OCI-LY3 (cell line): Measurements from ENCODE around the gene ZNF213.

ENCODE experiments used
- H2AFZ ChIP-seq: fragments of 200-600, 300-600 bp; shearing (Covaris generic); 2 replicates; pipeline ENCODE4 v1.6.0; 2014; ENCODE audit warnings: antibody characterized with exemption, low read depth, low read length
- H3K27ac ChIP-seq: fragments of 200-600, 300-600 bp; sonication (generic); 2 replicates; pipeline ENCODE4 v1.5.1; 2014; ENCODE audit warnings: mild to moderate bottlenecking, low read length, moderate library complexity, mixed read lengths
- H3K27me3 ChIP-seq: fragments of 200-600, 300-600 bp; sonication (generic); 2 replicates; pipeline ENCODE4 v1.6.1; 2014; ENCODE audit warnings: low read depth, low read length, mixed read lengths
- H3K36me3 ChIP-seq: fragments of 200-600, 300-600 bp; sonication (generic); replicated peaks from 2 replicates; pipeline ENCODE3; 2014; ENCODE audit warnings: low read depth, low read length, mixed read lengths
- H3K4me1 ChIP-seq: fragments of 300-600, 200-600 bp; sonication (generic); 2 replicates; pipeline ENCODE4 v1.6.1; 2014; ENCODE audit warnings: low read length, mixed read lengths
- H3K4me2 ChIP-seq: fragments of 200-600, 300-600 bp; sonication (generic); 2 replicates; pipeline ENCODE4 v1.6.1; 2014; ENCODE audit warnings: low read length, mixed read lengths
- H3K4me3 ChIP-seq: fragments of 300-600, 200-600 bp; sonication (generic); 2 replicates; pipeline ENCODE4 v1.5.1; 2014; ENCODE audit warnings: antibody characterized with exemption, mild to moderate bottlenecking, low read length, moderate library complexity
- H3K79me2 ChIP-seq: fragments of 300-600, 200-600 bp; shearing (Covaris generic); 2 replicates; pipeline ENCODE4 v1.6.1; 2014; ENCODE audit warnings: mild to moderate bottlenecking, low read length, mixed read lengths
- H3K9ac ChIP-seq: fragments of 300-600, 200-600 bp; shearing (Covaris generic); 2 replicates; pipeline ENCODE4 v1.6.0; 2014; ENCODE audit warnings: mild to moderate bottlenecking, low read length, moderate library complexity
- H3K9me3 ChIP-seq: fragments of 200-600, 300-600 bp; shearing (Covaris generic); 2 replicates; pipeline ENCODE4 v1.6.1; 2014; ENCODE audit warnings: low read length, mixed read lengths; ENCODE audit not compliant: insufficient read depth
- H4K20me1 ChIP-seq: fragments of 200-600, 300-600 bp; sonication (generic); 2 replicates; pipeline ENCODE4 v1.6.1; 2016; ENCODE audit warnings: low read length, mixed read lengths; ENCODE audit not compliant: insufficient read depth
- EZH2phosphoT487 ChIP-seq: fragments of 200-600 bp; shearing (Covaris generic); IDR thresholded peaks from 2 replicates; pipeline ENCODE4 v1.6.1; 2018; ENCODE audit warnings: antibody characterized with exemption, mixed run types, low read depth
- TF ChIP-seq, protein P1 (sequence below): fragments of 200-600, 300-600 bp; sonication (generic); IDR thresholded peaks from 2 replicates; pipeline ENCODE4 v1.5.1; 2014; ENCODE audit warnings: antibody characterized with exemption, low read length, low read depth

Gene ZNF213

DNA sequence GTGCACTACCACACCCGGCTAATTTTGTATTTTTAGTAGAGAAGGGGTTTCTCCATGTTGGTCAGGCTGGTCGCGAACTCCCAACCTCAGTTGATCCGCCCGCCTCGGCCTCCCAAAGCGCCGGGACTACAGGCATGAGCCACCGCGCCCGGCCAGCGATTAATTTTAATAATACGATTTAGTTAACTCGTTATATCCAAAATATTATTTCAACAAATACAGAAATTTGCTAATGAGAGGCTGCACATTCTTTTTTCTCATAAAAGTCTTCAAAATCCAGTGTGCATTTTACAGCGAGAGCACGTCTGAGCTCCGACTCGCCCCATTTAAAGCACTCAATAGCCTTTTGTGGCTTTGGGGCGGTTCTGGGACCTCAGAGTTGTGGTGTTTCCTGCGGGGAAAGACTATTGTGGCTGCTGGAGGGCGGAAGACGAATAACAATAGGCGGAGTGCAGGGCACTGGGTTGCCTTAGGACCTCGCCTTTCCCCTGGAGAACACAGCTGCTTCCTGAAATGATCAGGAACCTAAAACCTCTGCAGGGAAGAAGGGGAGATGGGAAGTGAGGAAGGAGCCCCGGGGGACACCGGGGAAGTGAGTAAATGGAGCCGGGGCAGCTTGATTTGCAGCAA, 32.9 kb upstream of the ZNF213 start:
- H2AFZ ChIP-seq = peak overlapping the region; percentile 77
- no peaks in the 10 kb centered on the region for H3K79me2 ChIP-seq
- H3K4me3 ChIP-seq = peak overlapping the region; percentile 78
- peak overlapping the region; percentile 71 for H3K4me2 ChIP-seq
- peaks cover 6% of the 10 kb centered on the region; the same call in 1 of the 2 replicates for H3K27me3 ChIP-seq
- peaks cover 21% of the 10 kb centered on the region for H3K4me1 ChIP-seq
- H3K36me3 ChIP-seq = no peaks in the 10 kb centered on the region
- H3K27ac ChIP-seq = no peak overlapping the region
- no peak for TF ChIP-seq EZH2phosphoT487
- TF ChIP-seq, protein P1, sequence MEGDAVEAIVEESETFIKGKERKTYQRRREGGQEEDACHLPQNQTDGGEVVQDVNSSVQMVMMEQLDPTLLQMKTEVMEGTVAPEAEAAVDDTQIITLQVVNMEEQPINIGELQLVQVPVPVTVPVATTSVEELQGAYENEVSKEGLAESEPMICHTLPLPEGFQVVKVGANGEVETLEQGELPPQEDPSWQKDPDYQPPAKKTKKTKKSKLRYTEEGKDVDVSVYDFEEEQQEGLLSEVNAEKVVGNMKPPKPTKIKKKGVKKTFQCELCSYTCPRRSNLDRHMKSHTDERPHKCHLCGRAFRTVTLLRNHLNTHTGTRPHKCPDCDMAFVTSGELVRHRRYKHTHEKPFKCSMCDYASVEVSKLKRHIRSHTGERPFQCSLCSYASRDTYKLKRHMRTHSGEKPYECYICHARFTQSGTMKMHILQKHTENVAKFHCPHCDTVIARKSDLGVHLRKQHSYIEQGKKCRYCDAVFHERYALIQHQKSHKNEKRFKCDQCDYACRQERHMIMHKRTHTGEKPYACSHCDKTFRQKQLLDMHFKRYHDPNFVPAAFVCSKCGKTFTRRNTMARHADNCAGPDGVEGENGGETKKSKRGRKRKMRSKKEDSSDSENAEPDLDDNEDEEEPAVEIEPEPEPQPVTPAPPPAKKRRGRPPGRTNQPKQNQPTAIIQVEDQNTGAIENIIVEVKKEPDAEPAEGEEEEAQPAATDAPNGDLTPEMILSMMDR = no peak
- peak overlapping the region; percentile 58 for H3K9ac ChIP-seq
- H4K20me1 ChIP-seq = no peaks in the 10 kb centered on the region
- H3K9me3 ChIP-seq = no peaks in the 10 kb centered on the region

DNA sequence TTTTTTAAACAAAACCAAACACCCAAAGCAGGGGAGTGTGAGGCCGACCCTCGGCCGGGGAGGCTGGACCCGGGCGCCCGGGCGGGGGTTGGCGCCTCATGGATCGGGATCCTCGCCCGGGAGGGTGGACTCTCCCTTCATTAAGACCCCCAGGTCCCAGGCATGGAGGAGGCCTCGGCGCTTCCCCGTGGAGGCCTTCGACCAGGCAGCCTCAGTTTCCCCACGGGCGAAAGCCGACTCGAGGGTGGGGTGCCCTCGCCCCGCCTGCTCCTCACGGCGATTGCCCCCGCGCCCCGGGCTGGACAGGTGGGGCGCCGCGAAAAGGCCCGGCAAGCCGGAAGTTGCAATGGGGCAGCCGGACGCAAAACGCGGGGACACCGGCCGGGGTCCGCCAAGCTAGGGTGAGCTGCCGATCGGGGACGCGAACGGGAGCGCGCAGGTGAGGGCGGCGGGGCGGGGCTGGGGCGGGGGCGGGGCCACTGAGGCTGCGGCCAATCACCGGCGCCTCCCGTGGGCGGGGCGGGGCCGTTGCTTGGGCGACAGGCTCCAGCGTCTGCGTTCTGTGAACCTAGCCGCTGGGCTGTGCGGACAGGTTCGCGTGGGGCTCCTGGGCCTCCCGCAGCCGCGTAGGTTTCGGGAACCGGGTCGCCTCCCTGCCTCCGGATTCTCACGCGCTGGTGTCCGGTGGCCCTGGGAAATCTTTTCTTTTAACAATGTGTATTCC, 28.5 kb upstream of the ZNF213 start:
- peak overlapping the region; percentile 76 for H3K4me2 ChIP-seq

DNA sequence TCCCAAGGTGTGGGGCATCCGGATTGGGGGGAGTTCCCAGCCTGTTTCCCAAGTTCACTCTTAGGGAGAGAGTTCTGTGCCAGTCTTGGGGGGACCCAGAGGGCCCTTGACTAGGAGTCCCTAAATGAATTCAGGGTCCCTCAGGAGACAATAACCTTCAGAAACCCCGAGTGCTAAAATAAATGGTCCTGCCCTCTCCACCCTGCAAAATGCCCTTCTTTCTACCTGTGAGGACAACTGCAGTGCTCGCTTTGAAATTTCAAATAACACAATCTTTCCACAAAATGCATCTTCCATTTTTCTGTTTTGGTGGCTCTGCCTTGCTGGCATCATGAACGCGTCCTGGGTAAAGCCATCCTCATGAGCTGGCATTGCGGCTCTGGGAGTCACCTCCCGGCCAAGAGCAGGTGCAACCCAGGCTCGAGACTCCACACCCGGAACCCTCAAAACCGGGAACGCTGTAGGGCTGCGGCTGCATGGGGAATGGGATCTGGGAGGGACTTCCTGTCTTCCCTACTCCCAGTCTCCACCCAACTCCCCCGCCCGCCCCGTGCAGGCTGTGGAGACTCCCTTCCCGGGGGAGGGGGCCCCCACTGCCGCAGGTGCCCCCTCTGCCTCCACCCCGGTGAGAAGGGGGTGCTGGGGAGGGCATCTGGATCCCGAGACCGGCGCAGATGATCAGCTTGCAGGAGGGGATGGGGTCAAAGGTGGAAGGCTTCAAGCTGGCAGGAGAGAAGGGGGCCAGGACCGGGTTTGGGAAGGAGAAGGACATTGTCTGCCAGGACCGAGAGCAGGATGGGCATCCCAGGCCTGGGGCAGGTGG, 22.6 kb upstream of the ZNF213 start, which contains the start of gene ZNF205:
Gene ZNF205 (plus strand): TSS at position 529 of the 823 bp plus-strand sequence. CDS start 845 bp downstream, outside the sequence.
- H3K9ac ChIP-seq = no peak within 1 kb of the TSS
- H3K4me2 ChIP-seq = no peak within 1 kb of the TSS
- no peaks in the 10 kb centered on the region for H3K36me3 ChIP-seq
- H3K27ac ChIP-seq = no peak within 1 kb of the TSS
- H3K79me2 ChIP-seq = no peaks in the 10 kb centered on the region
- no peaks in the 10 kb centered on the region for H3K9me3 ChIP-seq
- no peak for TF ChIP-seq EZH2phosphoT487
- no peak within 1 kb of the TSS for H2AFZ ChIP-seq
- H3K4me1 ChIP-seq = peaks cover 2% of the 10 kb centered on the region; the same call in 1 of the 2 replicates
- H3K27me3 ChIP-seq = peaks cover 34% of the 10 kb centered on the region
- no peak within 1 kb of the TSS for H3K4me3 ChIP-seq
- no peaks in the 10 kb centered on the region for H4K20me1 ChIP-seq

More for the DNA sequence above, 28.5 kb upstream of the ZNF213 start:
- H3K27ac ChIP-seq = peak overlapping the region; percentile 54
- peak overlapping the region; percentile 94 for H3K9ac ChIP-seq
- peaks cover 15% of the 10 kb centered on the region for H3K4me1 ChIP-seq
- H3K27me3 ChIP-seq = 0 out of 2 replicates have a peak, but pooled peaks cover 4% of the 10 kb centered on the region
- no peaks in the 10 kb centered on the region for H3K9me3 ChIP-seq
- H3K4me3 ChIP-seq = peak overlapping the region; percentile 94
- no peaks in the 10 kb centered on the region for H4K20me1 ChIP-seq
- H3K36me3 ChIP-seq = no peaks in the 10 kb centered on the region
- TF ChIP-seq EZH2phosphoT487 = no peak
- TF ChIP-seq, protein P1 = no peak
- peak overlapping the region; percentile 85 for H2AFZ ChIP-seq
- no peaks in the 10 kb centered on the region for H3K79me2 ChIP-seq

DNA sequence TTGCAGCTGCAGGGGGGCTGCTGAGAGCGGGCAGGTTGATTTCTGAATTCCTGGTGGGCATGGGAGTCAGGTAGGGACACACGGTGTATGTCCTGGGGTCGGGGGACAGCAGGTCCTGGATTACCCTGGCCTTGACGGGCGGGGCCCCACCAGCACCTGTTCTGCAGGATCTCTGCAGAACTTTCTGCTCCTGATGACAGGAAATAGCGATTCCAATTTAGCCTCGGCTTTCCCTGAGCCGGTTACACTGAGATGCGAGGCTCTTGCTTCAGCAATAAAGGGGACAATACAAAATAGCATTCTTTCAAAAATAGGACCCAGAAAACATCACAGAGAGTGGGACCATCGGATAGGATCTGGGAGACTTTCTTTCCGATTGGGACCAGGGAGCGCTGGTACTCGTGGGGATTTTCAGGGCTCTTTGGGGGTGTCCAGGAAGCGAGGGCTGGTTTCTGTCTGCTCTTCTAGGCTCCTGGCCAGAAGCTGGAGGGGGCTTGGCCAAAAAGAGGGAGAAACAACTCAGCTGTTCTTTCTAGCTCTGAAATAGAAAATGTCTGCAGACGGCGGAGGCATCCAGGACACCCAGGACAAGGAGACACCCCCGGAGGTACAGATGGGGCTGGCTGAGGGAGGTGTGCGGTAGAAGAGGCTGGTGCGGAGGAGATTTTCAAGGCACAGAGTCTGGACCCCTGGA, 21.8 kb upstream of the ZNF213 start:
- peaks cover 34% of the 10 kb centered on the region for H3K27me3 ChIP-seq
- H3K4me2 ChIP-seq = no peak overlapping the region
- no peaks in the 10 kb centered on the region for H3K79me2 ChIP-seq
- TF ChIP-seq EZH2phosphoT487 = no peak
- TF ChIP-seq, protein P1 = no peak
- H3K9me3 ChIP-seq = no peaks in the 10 kb centered on the region
- H4K20me1 ChIP-seq = no peaks in the 10 kb centered on the region
- H3K9ac ChIP-seq = no peak overlapping the region
- no peak overlapping the region for H3K4me3 ChIP-seq
- H3K36me3 ChIP-seq = no peaks in the 10 kb centered on the region
- no peaks in the 10 kb centered on the region for H3K4me1 ChIP-seq
- H2AFZ ChIP-seq = no peak overlapping the region
- H3K27ac ChIP-seq = no peak overlapping the region
